Endothelial cell of umbilical vein (primary cell): Measurements from ENCODE around the gene EFHC1. TPM values are rescaled to one million over a fixed set of nuclear protein-coding genes. Genes with fewer than 3 reads are reported as not detected.

Experiments
- BruUV-seq: library from RNA; stranded (reverse); fragments of 400-500 nt; replicated peaks from 2 replicates; lab custom pipeline; 2021; lab: Mats Ljungman, UMichigan
- CTCF ChIA-PET: fragments of 300-600, 350-600 bp; sonication (Branson Sonifier 250); formaldehyde crosslinking; loops from one replicate; lab custom pipeline; 2021; ENCODE audit warnings: antibody characterized with exemption, inconsistent platforms; lab: Charles Lee
- POLR2A ChIA-PET: fragments of 300-600, 350-600 bp; sonication (Branson Sonifier 250); formaldehyde crosslinking; loops from one replicate; lab custom pipeline; 2021; ENCODE audit warnings: antibody characterized with exemption, inconsistent platforms; lab: Charles Lee
- DNase-seq: peaks from one replicate; pipeline ENCODE4 v3.0.0-alpha.2; 2011; ENCODE audit warnings: low read depth, low spot score
- FAIRE-seq: peaks from 2 replicates; lab custom pipeline; 2011; peaks lifted over from hg19 to GRCh38; lab: Jason Lieb, UNC
- H2AFZ ChIP-seq: 2 replicates; pipeline ENCODE4 v1.6.0; 2012; ENCODE audit warnings: low read depth, low read length, control low read depth, inconsistent platforms
- H3K27ac ChIP-seq: 2 replicates; pipeline ENCODE4 v1.5.1; 2011; ENCODE audit warnings: low read depth, mild to moderate bottlenecking, control low read depth, low read length, moderate library complexity; ENCODE audit not compliant: insufficient read depth
- H3K27me3 ChIP-seq, 2 experiments: 2 replicates each; pipeline versions ENCODE4 v1.6.0 to v1.6.1; 2011; ENCODE audit warnings: low read length in 2 of 2, mixed read lengths in 1 of 2; ENCODE audit not compliant: control insufficient read depth in 2 of 2, insufficient read depth in 2 of 2
- H3K36me3 ChIP-seq, 2 experiments: 2 replicates in 1 of 2; 3 replicates in 1 of 2; pipeline ENCODE4 v1.5.1; 2011; ENCODE audit warnings: low read length in 2 of 2, mild to moderate bottlenecking in 1 of 2, moderate library complexity in 1 of 2; ENCODE audit not compliant: control insufficient read depth in 2 of 2, insufficient read depth in 2 of 2; ENCODE audit errors: extremely low read depth in 1 of 2
- H3K4me1 ChIP-seq: 3 replicates; pipeline ENCODE4 v1.5.1; 2011; ENCODE audit warnings: mild to moderate bottlenecking, low read length; ENCODE audit not compliant: control insufficient read depth, insufficient read depth; ENCODE audit errors: extremely low read depth
- H3K4me2 ChIP-seq: 2 replicates; pipeline ENCODE4 v1.6.1; 2011; ENCODE audit warnings: low read length, control low read depth, mixed read lengths; ENCODE audit not compliant: insufficient read depth
- H3K4me3 ChIP-seq, 3 experiments: fragments of 200-600 bp in 1 of 3; sonication (generic), shearing (Covaris generic) in 1 of 3; replicated peaks in 1 of 3; 2 replicates each; pipeline ENCODE4 v1.5.1; 2011 to 2016; ENCODE audit warnings: control low read depth in 3 of 3, low read length in 3 of 3, mild to moderate bottlenecking in 2 of 3, inconsistent platforms in 1 of 3, low read depth in 1 of 3, moderate library complexity in 1 of 3; ENCODE audit not compliant: insufficient read depth in 1 of 3
- H3K79me2 ChIP-seq: 2 replicates; pipeline ENCODE4 v1.6.0; 2012; ENCODE audit warnings: low read length, inconsistent platforms; ENCODE audit not compliant: control insufficient read depth, insufficient read depth
- H3K9ac ChIP-seq: replicated peaks from 2 replicates; pipeline ENCODE3; 2011; ENCODE audit warnings: low read length, control low read depth; ENCODE audit not compliant: insufficient read depth; ENCODE audit errors: extremely low read depth
- H3K9me1 ChIP-seq: replicated peaks from 3 replicates; pipeline ENCODE4 v1.6.0; 2011; ENCODE audit warnings: mild to moderate bottlenecking, low read length; ENCODE audit not compliant: control insufficient read depth, insufficient read depth; ENCODE audit errors: extremely low read depth
- H3K9me3 ChIP-seq: replicated peaks from 2 replicates; pipeline ENCODE4 v1.5.1; 2012; ENCODE audit warnings: low read length, inconsistent platforms; ENCODE audit not compliant: control insufficient read depth, insufficient read depth
- H4K20me1 ChIP-seq: replicated peaks from 2 replicates; pipeline ENCODE3; 2011; ENCODE audit warnings: mild to moderate bottlenecking, low read length; ENCODE audit not compliant: control insufficient read depth, insufficient read depth; ENCODE audit errors: extremely low read depth
- EZH2 ChIP-seq: IDR thresholded peaks from 2 replicates; pipeline ENCODE4 v1.6.1; 2012; ENCODE audit warnings: borderline replicate concordance, low read depth, mild to moderate bottlenecking, moderate library complexity, low read length, inconsistent platforms; ENCODE audit not compliant: severe bottlenecking
- FOS ChIP-seq: IDR thresholded peaks from 2 replicates; pipeline ENCODE4 v1.6.1; 2011; ENCODE audit warnings: mild to moderate bottlenecking, low read length, moderate library complexity, borderline replicate concordance; ENCODE audit not compliant: insufficient read depth
- JUN ChIP-seq: IDR thresholded peaks from 2 replicates; pipeline ENCODE4 v1.6.1; 2011; ENCODE audit warnings: borderline replicate concordance, low read depth; ENCODE audit not compliant: insufficient read length, insufficient read depth
- MAX ChIP-seq: IDR thresholded peaks from 2 replicates; pipeline ENCODE4 v1.6.1; 2011; ENCODE audit not compliant: insufficient read depth, insufficient read length
- POLR2A ChIP-seq: IDR thresholded peaks from 2 replicates; pipeline ENCODE4 v1.6.1; 2012; ENCODE audit warnings: low read depth, mild to moderate bottlenecking, control low read depth, low read length
- dilution Hi-C: fragments of 300-500 bp; cut with MboI; formaldehyde crosslinking; loops from one replicate; pipeline ENCODE4 v1.15.0; 2019; ENCODE audit warnings: low sequenced_read_pairs; ENCODE audit not compliant: extremely low pct_ligation_motif_present
- intact Hi-C: fragments of 100-400 bp; cut with micrococcal nuclease; formaldehyde crosslinking; loops from one replicate; pipeline ENCODE4 v1.10.0; 2022
- polyA plus RNA-seq, 4 experiments: library from polyadenylated mRNA; depleted of rRNA in 3 of 4; stranded (reverse) in 3 of 4; unstranded in 1 of 4; fragments of >200 nt; gene quantifications; 2 replicates each; pipeline versions ENCODE4 v1.2.1 to v1.2.3, GENCODE V29; 2011 to 2012; ENCODE audit warnings: missing spikeins in 1 of 4
- total RNA-seq: library from RNA; stranded (reverse); gene quantifications from 2 replicates; pipeline ENCODE4 v1.2.3, GENCODE V29; 2021

Gene EFHC1
- total and polyA plus RNA-seq, 2 donors (not counting 3 experiments of a cell fraction or from before 2014, with no cell fraction given), result 14.6 to 17.6 TPM

- dilution Hi-C loops (loop anchor here (25.0 kb wide), 1 partner anchor 121 kb away; no protein-coding TSS in a partner anchor), intact Hi-C loops (loop anchor here (1.0 to 10.0 kb wide), 9 partner anchors 75 to 579 kb away; partner anchors contain the start of gene GSTA4)
- no peak overlapping the region for H3K4me3 ChIP-seq
- H3K9me1 ChIP-seq, result no peaks in the 10 kb centered on the region
- BruUV-seq, result no TSS peak
- H3K27me3 ChIP-seq, result no peaks in the 10 kb centered on the region
- ChIA-PET POLR2A (interaction anchor here (0.6 to 1.0 kb wide), 2 partner anchors 74 to 180 kb away, joined by 3 to 4 read pairs; no protein-coding TSS in a partner anchor), CTCF (interaction anchor here (0.5 to 6.4 kb wide), 28 partner anchors 8 to 249 kb away, joined by 3 to 55 read pairs (median 4); partner anchors contain the start of gene MCM3)
- no peak overlapping the region for H2AFZ ChIP-seq
- peak overlapping the region; percentile 53 for H3K9ac ChIP-seq
- H3K36me3 ChIP-seq, result no peaks in the 10 kb centered on the region
- TF ChIP-seq EZH2 (no peak), FOS (peak; percentile 82), MAX (peak; percentile 14), JUN (peak; percentile 34), POLR2A (no peak)
- no peaks in the 10 kb centered on the region for H4K20me1 ChIP-seq
- peak overlapping the region; percentile 37 for H3K4me2 ChIP-seq
- peak overlapping the region; percentile 88 for H3K27ac ChIP-seq
- H3K79me2 ChIP-seq, result no peaks in the 10 kb centered on the region
- peak; percentile 81 for DNase-seq
- no peaks in the 10 kb centered on the region for H3K9me3 ChIP-seq
- FAIRE-seq, result peak; percentile 86
- peaks cover 51% of the 10 kb centered on the region for H3K4me1 ChIP-seq
Observed at GRCh38 chr6:52415917-52416628, 4.1 kb upstream of the EFHC1 start.
